Jurkat, Clone E6-1 (cell line): ENCODE data around the gene MIOS.
A peak's percentile ranks its signal among the peaks of the same experiment; 100 is the strongest.

Experiments
- DNase-seq: peaks from one replicate; pipeline ENCODE4 v3.0.0-alpha.2; 2011; ENCODE audit warnings: low read depth, low spot score
- H3K4me3 ChIP-seq: 2 replicates; pipeline ENCODE4 v1.5.1; 2011; ENCODE audit warnings: mild to moderate bottlenecking, low read length, control low read depth, moderate library complexity

MIOS gene

GRCh38 chr7:7577888-7578287 lies 11.2 kb downstream of the MIOS start:
- H3K4me3 ChIP-seq = no peak overlapping the region
- DNase-seq = no peak

GRCh38 chr7:7579638-7580037 lies 13.0 kb downstream of the MIOS start:
- H3K4me3 ChIP-seq = no peak overlapping the region

DNA sequence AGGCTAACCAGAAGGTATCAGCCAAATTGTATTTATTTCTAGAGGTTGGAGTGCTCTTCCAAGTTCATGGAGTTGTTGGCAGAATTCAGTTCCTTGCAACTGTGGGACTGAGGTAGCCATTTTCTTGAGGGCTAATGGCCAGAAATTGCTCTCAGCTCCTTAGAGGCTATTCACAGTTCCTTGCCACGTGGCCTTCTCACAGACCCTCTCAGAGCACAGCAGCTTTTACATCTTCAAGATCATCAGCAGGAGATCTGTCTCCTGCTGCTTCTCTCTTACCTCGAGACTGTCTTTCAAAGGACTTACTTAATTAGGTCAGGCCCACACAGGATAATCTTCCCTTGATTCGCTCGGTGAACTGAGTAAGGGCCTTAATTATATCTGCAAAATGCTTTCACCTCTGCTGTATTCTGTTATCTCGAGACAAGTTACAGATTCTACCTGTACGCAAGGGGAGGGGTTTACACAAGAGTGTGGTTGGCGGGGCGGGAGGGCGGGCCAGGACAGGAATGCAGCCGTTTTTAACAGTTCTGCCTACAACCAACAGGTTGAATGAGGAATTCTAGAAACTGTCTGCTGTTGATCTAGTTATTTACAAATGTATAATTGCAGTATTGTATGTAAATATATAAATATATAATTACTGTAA lies 15.0 kb downstream of the MIOS start:
- DNase-seq = no peak

More at GRCh38 chr7:7579638-7580037, 13.0 kb downstream of the MIOS start:
- DNase-seq = no peak

GRCh38 chr7:7582596-7582995 lies 15.9 kb downstream of the MIOS start:
- no peak for DNase-seq

More for the DNA sequence above, 15.0 kb downstream of the MIOS start:
- no peak overlapping the region for H3K4me3 ChIP-seq

GRCh38 chr7:7583731-7584130 lies 17.0 kb downstream of the MIOS start:
- DNase-seq = no peak
- H3K4me3 ChIP-seq = no peak overlapping the region

More at GRCh38 chr7:7582596-7582995, 15.9 kb downstream of the MIOS start:
- no peak overlapping the region for H3K4me3 ChIP-seq

DNA sequence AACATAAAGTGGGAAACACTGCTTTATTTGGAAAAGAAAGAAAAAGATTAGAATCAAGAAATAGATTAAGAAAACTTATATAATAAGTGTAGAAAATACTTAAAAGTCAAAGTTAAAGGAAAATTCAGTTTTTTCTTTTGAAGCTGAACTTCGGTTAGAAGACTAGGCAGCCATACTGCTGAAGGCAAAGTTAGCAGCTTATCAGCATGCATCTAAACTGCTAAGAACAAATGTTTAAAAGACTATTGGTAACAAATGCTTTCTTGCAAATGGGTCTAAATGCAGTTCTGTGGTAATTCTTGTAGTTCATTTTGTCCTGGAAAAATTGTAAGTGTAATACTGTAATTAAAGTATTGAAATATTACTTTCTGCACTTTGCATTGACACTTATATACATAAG lies 18.0 kb downstream of the MIOS start:
- no peak overlapping the region for H3K4me3 ChIP-seq
- no peak for DNase-seq

DNA sequence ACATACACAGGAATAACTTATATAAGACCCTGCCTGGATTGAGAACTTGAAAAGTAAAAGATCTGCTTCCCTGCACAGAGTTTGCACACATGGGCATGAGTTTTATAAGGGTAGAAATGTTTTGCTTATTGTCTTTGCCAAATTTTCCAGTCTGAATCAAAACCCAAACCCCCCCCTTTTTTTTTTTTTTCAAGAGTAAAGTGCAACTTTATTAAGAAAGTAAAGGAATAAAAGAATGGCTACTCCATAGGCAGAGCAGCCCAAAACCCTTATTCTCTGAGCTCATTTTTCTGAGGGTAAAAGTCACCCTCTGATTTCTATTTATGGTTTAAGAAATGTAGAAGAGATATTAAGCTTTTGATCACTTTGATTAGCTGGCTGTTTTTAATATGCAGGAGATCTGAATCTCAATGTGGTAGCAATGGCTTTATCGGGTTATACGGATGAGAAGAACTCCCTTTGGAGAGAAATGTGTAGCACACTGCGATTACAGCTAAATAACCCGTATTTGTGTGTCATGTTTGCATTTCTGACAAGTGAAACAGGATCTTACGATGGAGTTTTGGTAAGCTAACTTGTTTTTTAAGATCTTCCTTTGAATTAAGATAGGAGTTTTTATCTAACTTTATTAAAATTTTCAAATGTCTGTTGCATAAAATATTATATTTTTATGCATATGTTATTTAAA lies 18.7 kb downstream of the MIOS start:
- DNase-seq = no peak

GRCh38 chr7:7595451-7595850 lies 28.8 kb downstream of the MIOS start:
- DNase-seq = peak; percentile 17
- H3K4me3 ChIP-seq = no peak overlapping the region

More for the DNA sequence above, 18.7 kb downstream of the MIOS start:
- no peak overlapping the region for H3K4me3 ChIP-seq

GRCh38 chr7:7596176-7596575 lies 29.5 kb downstream of the MIOS start:
- DNase-seq = peak; percentile 28
- H3K4me3 ChIP-seq = no peak overlapping the region

DNA sequence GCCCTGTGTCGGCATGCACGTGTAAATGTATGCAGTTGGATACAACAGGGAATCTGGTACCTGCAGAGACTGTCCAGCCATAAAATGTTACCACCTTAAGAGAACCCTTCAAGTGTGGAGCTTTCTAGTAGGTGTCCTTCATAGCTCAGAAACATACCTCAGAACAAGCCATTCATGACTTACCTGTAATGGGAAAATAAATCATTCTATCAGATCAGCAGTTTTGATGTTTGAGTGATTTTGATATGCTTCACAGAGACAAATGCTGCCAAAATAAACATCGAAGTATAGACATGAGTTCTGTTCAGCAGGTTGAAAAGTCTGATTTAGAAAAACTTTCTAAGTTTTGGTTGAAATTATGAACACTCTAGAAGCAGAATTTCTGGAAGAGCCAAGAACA lies 40.3 kb downstream of the MIOS start:
- no peak overlapping the region for H3K4me3 ChIP-seq
- no peak for DNase-seq

DNA sequence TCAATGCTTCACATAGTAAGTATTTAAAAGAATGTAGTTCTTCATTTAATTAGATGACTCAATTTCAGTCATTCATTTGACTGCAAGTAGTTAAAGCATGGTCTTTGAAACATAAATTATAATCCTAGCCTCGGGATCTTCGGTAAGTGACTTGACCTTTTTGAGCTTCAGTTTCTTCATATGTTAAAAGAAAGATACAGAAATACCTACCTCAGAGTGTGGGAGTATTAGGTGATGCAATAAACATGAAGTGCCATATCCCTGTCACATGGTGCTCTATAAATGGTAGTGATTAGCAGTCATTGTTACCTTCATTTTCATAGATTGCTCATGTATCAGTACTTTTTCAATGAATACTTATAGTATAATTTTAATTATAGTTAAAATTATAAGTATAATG lies 42.6 kb downstream of the MIOS start:
- no peak for DNase-seq
- no peak overlapping the region for H3K4me3 ChIP-seq

- H3K4me3 ChIP-seq = no peak overlapping the region
- DNase-seq = no peak
Observed at GRCh38 chr7:7612519-7612918, 45.8 kb downstream of the MIOS start.

GRCh38 chr7:7613210-7613609 lies 46.5 kb downstream of the MIOS start:
- DNase-seq = no peak
- no peak overlapping the region for H3K4me3 ChIP-seq

DNA sequence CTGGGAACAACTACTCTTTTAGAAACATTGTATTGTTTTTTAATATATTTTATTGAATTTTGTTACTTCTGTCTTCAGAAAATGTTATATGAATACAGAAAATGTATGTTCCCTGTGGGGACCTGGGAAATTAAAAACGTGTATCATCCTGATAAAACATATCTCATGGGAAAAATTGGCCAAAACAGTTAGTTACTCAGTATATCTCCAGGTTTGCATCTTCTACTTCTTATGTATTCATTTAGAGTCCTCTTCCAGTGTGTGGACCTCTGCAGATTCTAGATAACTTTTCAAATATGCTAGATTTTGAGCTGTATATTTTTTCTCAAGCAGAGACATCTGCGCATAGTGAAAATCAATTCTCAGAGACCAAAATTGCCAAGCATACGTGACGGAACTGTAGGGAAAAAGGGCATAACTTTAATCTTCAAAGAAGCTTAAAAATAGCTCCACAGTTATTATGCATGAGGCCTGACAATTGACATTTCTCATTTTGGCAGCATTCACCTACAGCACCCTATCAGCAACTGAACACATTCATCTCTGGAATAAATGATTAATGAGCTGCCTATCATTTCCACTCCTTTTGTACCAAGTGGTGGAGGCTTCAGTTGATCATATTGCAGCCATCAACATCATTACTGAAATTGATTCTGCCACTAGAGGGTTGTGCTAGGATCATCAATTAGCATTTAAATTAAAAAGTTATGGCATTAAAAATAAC lies 47.5 kb downstream of the MIOS start:
- DNase-seq = no peak
- no peak overlapping the region for H3K4me3 ChIP-seq

GRCh38 chr7:7617550-7617949 lies 50.9 kb downstream of the MIOS start:
- no peak overlapping the region for H3K4me3 ChIP-seq
- DNase-seq = no peak

GRCh38 chr7:7618410-7618809 lies 51.7 kb downstream of the MIOS start:
- H3K4me3 ChIP-seq = no peak overlapping the region
- no peak for DNase-seq

DNA sequence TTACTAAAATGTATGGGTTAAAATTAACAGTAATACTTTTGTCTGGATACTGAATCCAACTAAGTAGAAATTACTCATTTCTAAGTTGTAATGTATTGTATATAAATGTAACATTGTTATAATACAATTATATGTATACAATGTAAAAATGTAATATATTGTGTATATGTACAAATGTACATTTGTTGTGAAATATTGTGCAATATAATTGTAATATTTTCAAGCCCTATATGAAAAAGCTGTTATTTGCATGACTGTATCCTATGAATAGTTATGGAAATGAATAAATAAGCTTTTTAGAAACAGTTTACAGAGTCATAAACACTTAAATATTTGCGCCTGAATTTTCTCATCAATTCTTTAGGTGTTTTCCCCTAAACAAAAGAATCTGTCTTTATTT lies 53.6 kb downstream of the MIOS start:
- DNase-seq = no peak
- no peak overlapping the region for H3K4me3 ChIP-seq

GRCh38 chr7:7620644-7621210 lies 54.0 kb downstream of the MIOS start:
- H3K4me3 ChIP-seq = no peak overlapping the region
- no peak for DNase-seq

DNA sequence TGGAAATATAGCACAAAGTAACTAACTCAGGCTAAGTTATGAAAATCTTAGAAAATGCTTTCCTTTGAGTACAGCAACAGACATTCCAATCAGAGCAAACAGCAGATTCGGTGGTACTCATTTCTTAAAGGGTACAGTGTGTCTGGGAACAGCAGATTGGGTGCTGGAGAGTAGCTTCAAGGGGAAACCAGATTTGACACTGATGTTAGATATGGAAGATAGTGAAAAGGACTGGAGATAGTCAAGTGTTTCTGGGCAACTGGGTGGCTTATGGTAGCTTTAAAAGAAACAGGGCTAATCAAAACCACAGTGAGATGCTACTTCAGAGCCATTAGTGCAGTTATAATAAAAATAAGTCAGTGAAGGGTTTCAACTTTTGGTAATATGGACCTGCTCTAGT lies 61.8 kb downstream of the MIOS start:
- no peak overlapping the region for H3K4me3 ChIP-seq
- no peak for DNase-seq
